Kidney capillary endothelial cell (primary cell): Measurements from ENCODE around the gene IFITM1.
"Not testable (repeated sequence)": the region's sequence is repeated elsewhere in the genome, so short reads cannot be mapped to it uniquely, and the experiment has no call there.

Source experiments
- DNase-seq: peaks from one replicate; pipeline ENCODE4 v3.0.0-alpha.2; 2018; ENCODE audit warnings: low spot score

The IFITM1 gene

GRCh38 chr11:346529-346928 is 32.7 kb downstream of the IFITM1 start:
- DNase-seq: no peak

- not testable (repeated sequence) for DNase-seq
Observed at GRCh38 chr11:349270-349954, 35.6 kb downstream of the IFITM1 start.

DNA sequence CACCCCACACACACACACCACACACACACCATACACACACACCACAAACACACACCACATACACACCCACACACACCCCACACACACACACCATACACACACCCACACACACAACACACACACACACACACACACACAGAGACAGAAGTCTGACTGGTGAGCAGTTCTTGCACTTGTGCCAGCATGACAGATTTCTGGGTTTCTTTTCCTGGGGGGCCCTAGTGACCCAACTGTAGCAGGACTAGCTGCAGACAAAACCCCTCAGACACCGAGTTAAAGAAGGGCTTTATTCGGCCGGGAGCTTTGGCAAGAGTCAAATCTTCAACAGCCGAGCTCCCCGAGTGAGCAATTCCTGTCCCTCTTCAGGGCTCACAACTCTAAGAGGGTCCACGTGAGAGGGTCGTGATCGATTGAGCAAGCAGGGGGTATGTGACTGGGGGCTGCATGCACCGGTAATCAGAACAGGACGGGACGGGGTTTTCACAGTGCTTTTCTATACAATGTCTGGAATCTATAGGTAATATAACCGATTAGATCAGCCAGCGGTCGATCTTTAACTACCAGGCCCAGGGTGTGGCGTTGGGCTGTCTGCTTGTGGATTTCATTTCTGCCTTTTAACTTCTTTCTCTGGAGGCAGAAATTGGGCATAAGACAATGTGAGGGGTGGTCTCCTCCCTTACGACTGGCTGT is 36.3 kb downstream of the IFITM1 start:
- DNase-seq: not testable (repeated sequence)

DNA sequence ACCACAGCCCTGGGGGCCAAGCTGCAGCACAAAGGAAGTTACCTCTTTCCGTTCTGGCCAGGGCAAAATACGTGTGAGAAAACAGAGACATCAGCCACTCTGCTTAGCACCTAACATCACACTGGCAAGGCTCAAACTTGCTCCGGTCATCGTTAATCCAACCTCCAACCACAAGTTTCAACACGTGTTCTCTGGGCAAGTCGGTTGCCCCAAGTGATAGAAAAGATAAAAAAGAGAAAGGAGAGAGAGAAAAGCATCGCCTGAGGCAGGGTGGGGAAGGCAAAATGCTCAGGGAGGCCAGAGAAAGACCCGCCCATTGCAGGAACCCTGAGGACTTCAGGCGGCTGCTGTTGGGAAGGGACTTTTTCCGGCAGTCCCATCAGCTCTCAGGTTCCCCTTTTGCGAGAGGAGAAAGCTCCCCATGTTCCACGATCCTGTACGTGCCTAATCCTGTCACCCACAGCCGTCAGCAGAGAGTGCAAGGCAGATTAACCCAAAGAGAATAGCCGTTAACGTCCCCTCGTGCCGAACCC is 36.9 kb downstream of the IFITM1 start:
- DNase-seq: no peak

DNA sequence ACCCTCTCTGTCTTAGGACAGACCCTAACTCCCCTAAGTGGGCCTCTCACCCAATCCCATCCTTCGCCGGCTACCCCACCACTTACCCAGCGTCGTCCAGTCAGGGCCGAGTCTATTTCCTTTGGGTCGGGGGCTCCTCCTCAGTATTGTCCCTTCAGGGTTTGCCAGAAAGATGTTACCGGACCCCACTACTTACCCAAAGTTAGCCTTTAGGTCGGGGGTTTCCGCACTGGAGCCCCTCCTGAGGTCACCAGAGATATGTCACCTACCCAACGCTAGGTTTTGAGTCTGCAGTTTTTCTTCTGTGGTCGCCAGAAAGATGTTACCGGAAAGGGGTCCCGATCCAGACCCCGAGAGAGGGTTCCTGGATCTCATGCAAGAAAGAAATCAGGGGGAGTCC is 37.6 kb downstream of the IFITM1 start:
- DNase-seq: no peak

DNA sequence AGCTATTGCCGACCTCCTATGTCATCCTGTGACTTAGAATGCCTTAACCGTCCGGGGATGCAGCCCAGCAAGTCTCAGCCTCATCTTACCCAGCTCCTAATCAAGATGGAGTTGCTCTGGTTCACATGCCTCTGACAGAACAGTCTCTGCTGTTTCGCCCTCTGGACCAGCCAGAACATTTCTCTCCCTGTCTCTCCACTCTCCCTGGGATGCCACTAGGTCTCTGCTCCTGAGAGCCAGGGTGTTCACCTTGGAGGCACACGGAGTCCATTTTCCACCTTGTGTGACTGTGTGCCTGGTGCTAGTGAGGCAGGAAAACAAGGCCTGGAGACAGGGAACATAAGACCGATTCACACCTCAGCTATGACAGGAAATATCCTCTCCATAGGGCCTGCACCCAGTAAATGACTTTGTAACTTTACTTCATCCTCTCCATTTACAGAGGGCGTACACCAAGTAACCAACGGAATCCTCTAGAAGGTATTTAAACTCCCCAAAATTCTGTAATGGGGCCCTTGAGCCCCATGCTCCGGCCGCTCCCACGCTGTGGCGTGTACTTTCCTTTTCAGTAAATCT is 38.7 kb downstream of the IFITM1 start:
- no peak for DNase-seq

- no peak for DNase-seq
Observed at GRCh38 chr11:353179-353873, 39.5 kb downstream of the IFITM1 start.

- DNase-seq: peak; percentile 72
Observed at GRCh38 chr11:355581-356458, 42.0 kb downstream of the IFITM1 start.

DNA sequence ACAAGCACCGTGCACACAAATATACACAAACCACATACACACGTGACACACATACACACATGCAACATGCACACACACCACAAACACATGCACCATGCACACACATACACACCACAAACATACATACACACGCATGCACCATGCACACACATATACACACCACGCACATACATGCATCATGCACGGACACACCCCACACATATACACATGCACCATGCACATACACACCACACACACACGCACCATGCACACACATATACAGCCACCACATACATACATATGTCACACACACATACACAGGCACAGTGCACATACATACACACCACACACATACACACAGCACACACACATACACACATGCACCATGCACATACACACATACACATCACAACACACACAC is 42.8 kb downstream of the IFITM1 start:
- DNase-seq: no peak

DNA sequence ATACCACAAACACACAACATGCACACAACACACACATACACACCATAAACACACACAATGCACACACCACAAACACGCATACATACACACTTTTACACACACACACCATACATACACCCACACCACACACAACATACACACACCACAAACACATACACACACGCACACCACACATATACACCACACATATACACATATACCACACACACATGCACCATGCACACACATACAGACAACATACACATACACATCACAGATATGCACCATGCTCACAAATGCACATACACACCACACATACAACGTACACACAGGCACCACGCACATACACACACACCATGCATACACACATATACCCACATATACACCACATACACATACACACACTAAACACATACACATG is 43.7 kb downstream of the IFITM1 start:
- DNase-seq: no peak

DNA sequence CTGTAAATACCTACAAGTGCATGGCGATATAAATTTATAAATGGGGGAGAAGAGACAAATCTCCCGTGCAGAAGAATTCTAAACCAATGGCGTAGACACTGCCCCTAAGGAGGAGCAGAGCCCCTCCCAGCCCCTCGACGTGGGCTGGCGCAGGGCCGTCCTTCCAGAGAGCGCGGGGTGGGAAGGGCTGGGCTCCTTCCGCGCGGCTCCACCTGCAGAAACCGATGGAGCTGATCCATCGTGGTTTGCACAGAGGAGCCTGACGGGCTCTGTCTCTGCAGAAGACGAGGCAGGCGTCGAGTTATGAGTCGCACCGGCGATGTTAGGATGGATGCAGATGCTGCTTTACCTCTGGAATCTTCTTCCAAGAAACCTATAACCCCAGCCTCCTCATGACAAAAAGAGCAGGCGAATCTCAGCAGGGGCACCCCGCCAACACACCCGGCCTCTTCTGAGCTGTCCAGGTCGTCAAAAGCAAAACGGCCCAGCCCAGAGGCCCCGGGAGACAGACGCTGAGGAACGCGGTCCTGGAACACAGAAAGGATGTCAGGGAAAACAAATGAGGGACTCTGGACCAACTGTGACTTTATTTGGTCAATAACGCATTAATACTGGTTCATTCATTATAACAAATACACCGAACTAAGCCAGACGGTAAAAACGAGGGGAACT is 44.4 kb downstream of the IFITM1 start:
- no peak for DNase-seq

DNA sequence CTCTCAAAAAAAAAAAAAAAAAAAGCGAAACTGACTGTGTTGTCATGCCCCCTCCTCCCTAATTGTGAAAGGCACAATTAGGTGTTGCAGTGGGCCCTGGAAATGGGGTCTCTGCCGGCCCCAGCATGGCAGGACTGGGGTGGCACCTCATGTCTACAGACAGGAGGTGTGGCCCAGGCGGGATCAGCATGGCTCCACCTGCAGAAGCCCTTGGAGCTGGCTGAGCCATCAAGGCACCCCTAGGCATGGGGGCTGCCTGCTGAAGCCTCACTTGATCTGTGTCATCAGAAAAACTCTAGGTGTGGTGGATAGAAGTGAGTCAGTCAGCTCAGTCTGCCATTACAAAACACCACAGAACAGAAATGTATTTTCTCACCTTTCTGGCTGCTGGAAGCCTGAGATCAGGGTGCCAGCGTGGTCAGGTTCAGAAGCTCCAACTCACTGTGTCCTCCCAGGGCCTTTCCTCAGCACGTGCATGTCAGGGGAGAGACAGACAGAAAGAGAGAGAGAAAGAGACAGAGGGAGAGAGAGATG is 45.4 kb downstream of the IFITM1 start:
- no peak for DNase-seq

DNA sequence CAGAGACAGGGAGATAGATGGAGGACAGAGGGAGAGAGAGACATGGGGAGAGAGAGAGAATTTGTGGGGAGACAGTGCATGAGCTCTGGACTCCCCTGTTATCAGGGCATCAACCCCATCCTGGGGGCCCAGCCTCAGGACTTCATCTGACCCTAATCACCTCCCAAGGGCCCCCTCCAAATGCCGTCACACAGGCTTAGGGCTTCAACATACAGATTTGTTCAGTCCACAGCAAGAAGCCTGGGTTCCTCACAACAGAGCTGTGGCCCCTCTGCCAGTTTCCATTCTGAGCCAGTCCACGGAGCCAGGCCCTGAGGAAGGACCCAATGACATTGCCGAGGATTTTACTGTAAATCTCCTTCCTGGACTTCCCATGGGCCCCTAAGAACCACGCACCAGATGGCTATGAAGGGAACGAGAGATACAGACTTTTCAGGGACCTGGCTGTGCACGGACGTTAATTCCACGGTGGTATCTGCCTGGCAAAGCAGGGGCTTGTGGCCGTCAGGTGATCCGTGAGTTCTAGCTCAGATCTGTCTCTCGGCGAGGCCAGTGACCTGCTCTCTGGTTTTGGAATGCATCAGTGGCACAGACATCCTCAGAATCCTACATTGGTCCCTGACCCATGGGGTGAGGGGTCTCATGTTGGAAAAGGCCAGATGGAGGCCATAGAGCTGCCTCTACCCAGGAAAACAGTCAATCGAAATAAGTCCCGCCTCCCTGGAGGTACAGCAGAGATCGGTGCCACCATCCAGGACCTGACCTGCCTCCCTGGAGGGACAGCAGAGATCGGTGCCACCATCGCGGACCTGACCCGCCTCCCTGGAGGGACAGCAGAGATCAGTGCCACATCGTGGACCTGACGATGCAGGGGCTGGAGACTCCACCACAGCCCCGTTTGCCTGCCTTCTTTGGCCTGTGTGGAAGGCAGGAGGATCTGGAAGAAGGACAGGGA is 46.8 kb downstream of the IFITM1 start:
- DNase-seq: no peak

- DNase-seq: no peak
Observed at GRCh38 chr11:362642-363442, 49.0 kb downstream of the IFITM1 start.

- not testable (repeated sequence) for DNase-seq
Observed at GRCh38 chr11:363443-363805, 49.6 kb downstream of the IFITM1 start.

GRCh38 chr11:363948-364761 is 50.3 kb downstream of the IFITM1 start:
- DNase-seq: no peak
